ENCODE data around the gene ATP2B3. TPM values are rescaled to one million over a fixed set of nuclear protein-coding genes. Genes with fewer than 3 reads are reported as not detected.

ATP2B3 gene
- total and polyA plus RNA-seq, 7 donors = 0.01 to 0.04 (median 0.01) TPM; not detected in 4

- intact Hi-C loops (cut with DNase I) = no loop called here
- ATAC-seq = no peak
- TF ChIP-seq, protein P1, sequence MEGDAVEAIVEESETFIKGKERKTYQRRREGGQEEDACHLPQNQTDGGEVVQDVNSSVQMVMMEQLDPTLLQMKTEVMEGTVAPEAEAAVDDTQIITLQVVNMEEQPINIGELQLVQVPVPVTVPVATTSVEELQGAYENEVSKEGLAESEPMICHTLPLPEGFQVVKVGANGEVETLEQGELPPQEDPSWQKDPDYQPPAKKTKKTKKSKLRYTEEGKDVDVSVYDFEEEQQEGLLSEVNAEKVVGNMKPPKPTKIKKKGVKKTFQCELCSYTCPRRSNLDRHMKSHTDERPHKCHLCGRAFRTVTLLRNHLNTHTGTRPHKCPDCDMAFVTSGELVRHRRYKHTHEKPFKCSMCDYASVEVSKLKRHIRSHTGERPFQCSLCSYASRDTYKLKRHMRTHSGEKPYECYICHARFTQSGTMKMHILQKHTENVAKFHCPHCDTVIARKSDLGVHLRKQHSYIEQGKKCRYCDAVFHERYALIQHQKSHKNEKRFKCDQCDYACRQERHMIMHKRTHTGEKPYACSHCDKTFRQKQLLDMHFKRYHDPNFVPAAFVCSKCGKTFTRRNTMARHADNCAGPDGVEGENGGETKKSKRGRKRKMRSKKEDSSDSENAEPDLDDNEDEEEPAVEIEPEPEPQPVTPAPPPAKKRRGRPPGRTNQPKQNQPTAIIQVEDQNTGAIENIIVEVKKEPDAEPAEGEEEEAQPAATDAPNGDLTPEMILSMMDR (IDR thresholded peaks at IDR 0.05) = no peak
Observed at GRCh38 chrX:153578889-153579288, 61.4 kb downstream of the ATP2B3 start.

DNA sequence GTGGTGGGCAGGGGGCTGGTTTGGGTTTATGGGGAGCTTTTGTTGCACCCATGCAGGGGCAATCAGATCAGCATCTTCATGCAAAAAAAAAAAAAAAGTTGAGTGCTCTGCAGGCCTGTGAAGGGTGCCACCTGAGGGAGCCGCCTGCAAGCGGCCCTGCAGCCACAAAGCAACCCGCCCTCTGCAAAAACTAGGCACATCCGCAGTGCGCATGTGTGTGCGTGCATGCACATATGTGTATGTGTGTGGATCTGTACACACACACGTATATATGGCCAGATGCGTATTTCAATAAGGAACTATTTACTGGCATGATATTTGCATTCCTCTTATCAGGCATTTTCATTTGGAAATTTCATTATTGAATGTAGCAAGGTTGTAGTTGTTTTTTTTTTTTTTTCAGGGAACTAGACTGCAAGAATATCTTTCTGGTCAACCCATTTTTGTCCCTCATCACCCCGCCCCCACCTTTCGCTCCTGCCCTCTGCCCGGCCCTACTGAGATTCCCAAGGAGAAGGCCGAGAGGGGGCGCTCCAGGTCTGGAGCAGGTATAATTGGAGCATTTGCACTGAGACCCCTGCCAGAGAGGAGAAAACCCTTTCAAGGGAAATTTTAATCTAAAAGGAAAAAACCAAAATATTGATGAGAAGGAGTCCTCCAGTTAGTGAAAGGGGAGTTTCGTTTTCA, 63.4 kb downstream of the ATP2B3 start:
- no peaks in the 10 kb centered on the region for H3K4me1 ChIP-seq
- no peaks in the 10 kb centered on the region for H3K36me3 ChIP-seq (ENCODE audit: insufficient read depth in 1 of 2, low read depth in 1 of 2)
- intact Hi-C loops (cut with DNase I) = no loop called here
- no peak overlapping the region for H3K4me3 ChIP-seq
- ATAC-seq (no peak), DNase-seq (no peak)
- TF ChIP-seq, protein P1 (IDR thresholded peaks at IDR 0.05) = no peak
- H3K27ac ChIP-seq = no peak overlapping the region
- no peaks in the 10 kb centered on the region for H3K27me3 ChIP-seq (ENCODE audit: insufficient read depth in 3 of 3, low read length in 2 of 3)
- WGBS, 3 donors = 76 to 89% (median 89%) methylated on average over 14 of the region's 14 CpGs
- H3K9me3 ChIP-seq = no peaks in the 10 kb centered on the region

More at GRCh38 chrX:153578889-153579288, 61.4 kb downstream of the ATP2B3 start:
- Histone ChIP-seq H3K4me3 (no peak overlapping the region), H3K4me1 (no peaks in the 10 kb centered on the region), H3K9me3 (no peaks in the 10 kb centered on the region), H3K27me3 (ENCODE audit: insufficient read depth in 3 of 3, low read length in 2 of 3) (peaks cover 0 to 6% (median 0%) of the 10 kb centered on the region in 3 donors), H3K36me3 (ENCODE audit: insufficient read depth in 1 of 2, low read depth in 1 of 2) (no peaks in the 10 kb centered on the region), H3K27ac (no peak overlapping the region)
- no peak for DNase-seq
- 56 to 75% (median 72%) methylated on average over 2 of the region's 2 CpGs for WGBS, 3 donors

- intact Hi-C loops (cut with DNase I) = no loop called here
- WGBS, 3 donors = 21 to 50% (median 35%) methylated on average over 12 to 13 of the region's 13 CpGs
- Histone ChIP-seq H3K4me1 (no peaks in the 10 kb centered on the region), H3K27me3 (ENCODE audit: insufficient read depth in 3 of 3, low read length in 2 of 3) (no peaks in the 10 kb centered on the region), H3K27ac (no peak overlapping the region), H3K4me3 (no peak overlapping the region), H3K36me3 (ENCODE audit: insufficient read depth in 1 of 2, low read depth in 1 of 2) (peaks cover 0 to 10% of the 10 kb centered on the region in 2 donors), H3K9me3 (no peaks in the 10 kb centered on the region)
- ATAC-seq (no peak), DNase-seq (no peak)
- TF ChIP-seq, protein P1 (IDR thresholded peaks at IDR 0.05) = no peak
Observed at GRCh38 chrX:153582896-153583295, 65.5 kb downstream of the ATP2B3 start.

DNA sequence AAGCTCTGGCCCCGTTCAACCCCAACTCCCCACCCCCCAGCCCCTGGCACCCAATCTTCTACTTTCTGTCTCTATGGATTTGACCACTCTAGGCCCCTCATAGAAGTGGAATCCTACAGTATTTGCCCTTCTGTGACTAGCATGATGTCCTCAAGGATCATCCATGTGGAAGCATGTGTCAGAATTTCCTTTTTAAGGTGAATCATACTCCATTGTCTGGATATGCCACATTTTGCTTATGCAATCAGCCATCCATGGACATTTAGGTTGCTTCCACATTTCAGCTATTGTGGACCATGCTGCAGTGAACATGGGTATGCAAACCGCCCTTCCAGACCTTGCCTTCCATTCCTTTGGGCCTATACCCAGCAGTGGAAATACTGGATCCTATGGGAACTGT, 66.0 kb downstream of the ATP2B3 start:
- no peaks in the 10 kb centered on the region for H3K4me1 ChIP-seq
- H3K36me3 ChIP-seq (ENCODE audit: insufficient read depth in 1 of 2, low read depth in 1 of 2) = peaks cover 0 to 16% of the 10 kb centered on the region in 2 donors
- 57 to 84% (median 70%) methylated on average over 2 of the region's 2 CpGs for WGBS, 3 donors
- H3K27ac ChIP-seq = no peak overlapping the region
- no peaks in the 10 kb centered on the region for H3K9me3 ChIP-seq
- intact Hi-C loops (cut with DNase I) = no loop called here
- TF ChIP-seq, protein P1 (IDR thresholded peaks at IDR 0.05) = no peak
- H3K27me3 ChIP-seq (ENCODE audit: insufficient read depth in 3 of 3, low read length in 2 of 3) = no peaks in the 10 kb centered on the region
- DNase-seq (no peak), ATAC-seq (no peak)
- no peak overlapping the region for H3K4me3 ChIP-seq

DNA sequence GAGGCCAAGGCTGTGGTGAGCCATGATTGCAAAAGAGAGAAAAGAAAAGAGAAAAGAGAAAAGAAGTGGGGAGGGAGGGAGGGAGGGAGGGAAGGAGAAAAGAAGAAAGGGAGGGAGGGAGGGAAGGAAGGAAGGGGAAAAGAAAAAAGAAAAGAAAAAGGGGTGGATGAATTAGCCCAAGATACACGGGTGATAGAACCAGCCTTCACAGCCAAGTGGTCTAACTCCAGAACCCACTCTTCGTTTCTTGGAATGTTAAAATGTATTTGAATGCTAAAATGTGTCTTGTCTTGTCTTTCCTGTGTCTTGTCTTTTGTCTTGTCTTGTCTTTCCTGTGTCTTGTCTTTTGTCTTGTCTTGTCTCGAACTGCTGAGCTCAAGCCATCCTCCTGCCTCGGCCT, 68.4 kb downstream of the ATP2B3 start:
- no peak overlapping the region for H3K4me3 ChIP-seq
- H3K4me1 ChIP-seq = no peaks in the 10 kb centered on the region
- no peaks in the 10 kb centered on the region for H3K9me3 ChIP-seq
- H3K27ac ChIP-seq = no peak overlapping the region
- intact Hi-C loops (cut with DNase I) = no loop called here
- ATAC-seq = no peak
- WGBS, 3 donors = 89 to 96% (median 95%) methylated on average over 4 of the region's 4 CpGs
- TF ChIP-seq, protein P1 (IDR thresholded peaks at IDR 0.05) = no peak
- no peak for DNase-seq
- no peaks in the 10 kb centered on the region for H3K27me3 ChIP-seq (ENCODE audit: insufficient read depth in 3 of 3, low read length in 2 of 3)
- peaks cover 0 to 20% of the 10 kb centered on the region in 2 donors for H3K36me3 ChIP-seq (ENCODE audit: insufficient read depth in 1 of 2, low read depth in 1 of 2)
